Neural crest cell (in vitro differentiated cells): ENCODE measurements around the gene ECHDC3. TPM values are rescaled to one million over a fixed set of nuclear protein-coding genes. Genes with fewer than 3 reads are reported as not detected.

Experiments used
- DNase-seq: peaks from one replicate; pipeline ENCODE4 v3.0.0; 2021; ENCODE audit warnings: low read depth, mixed read lengths, low spot score
- H3K27ac Mint-ChIP-seq: one replicate; pipeline ENCODE4 v1.8.0; 2021; ENCODE audit warnings: mild to moderate bottlenecking, mixed read lengths; ENCODE audit not compliant: unreplicated experiment
- H3K27me3 Mint-ChIP-seq: 2 replicates; pipeline ENCODE4 v1.8.0; 2021; ENCODE audit warnings: low read depth, mild to moderate bottlenecking, mixed read lengths
- H3K36me3 Mint-ChIP-seq: 2 replicates; pipeline ENCODE4 v1.8.0; 2021; ENCODE audit warnings: low read depth, mild to moderate bottlenecking, mixed read lengths
- H3K4me1 Mint-ChIP-seq: 2 replicates; pipeline ENCODE4 v1.8.0; 2021; ENCODE audit warnings: mixed read lengths
- H3K4me3 Mint-ChIP-seq: one replicate; pipeline ENCODE4 v1.8.0; 2021; ENCODE audit warnings: mild to moderate bottlenecking, mixed read lengths
- H3K9me3 Mint-ChIP-seq: 2 replicates; pipeline ENCODE4 v1.8.0; 2021; ENCODE audit warnings: mixed read lengths
- CTCF ChIP-seq: fragments of 200-600 bp; sonication (generic); conservative IDR thresholded peaks from 2 replicates; pipeline ENCODE4 v1.5.0; 2021; ENCODE audit warnings: antibody characterized with exemption, mild to moderate bottlenecking
- total RNA-seq: library from RNA; stranded (reverse); gene quantifications from 2 replicates; pipeline ENCODE4 v1.2.1, GENCODE V29; 2021

ECHDC3 gene
- total RNA-seq, 1 donor from 2014 or later = 5.3 TPM

- Mint-ChIP-seq H3K36me3 (peaks cover 5% of the 10 kb centered on the region), H3K27ac (no peak overlapping the region), H3K27me3 (no peaks in the 10 kb centered on the region), H3K4me3 (no peak overlapping the region), H3K4me1 (no peaks in the 10 kb centered on the region), H3K9me3 (no peaks in the 10 kb centered on the region)
- TF ChIP-seq CTCF = no peak
- DNase-seq = no peak
Measured at GRCh38 chr10:11746883-11747539, 4.8 kb downstream of the ECHDC3 start.

GRCh38 chr10:11748866-11749265, 6.7 kb downstream of the ECHDC3 start:
- Mint-ChIP-seq H3K27ac (no peak overlapping the region), H3K4me1 (peaks cover under 1% of the 10 kb centered on the region), H3K27me3 (no peaks in the 10 kb centered on the region), H3K36me3 (peaks cover 5% of the 10 kb centered on the region), H3K4me3 (no peak overlapping the region), H3K9me3 (no peaks in the 10 kb centered on the region)
- TF ChIP-seq CTCF = no peak
- DNase-seq = no peak

- DNase-seq = no peak
- Mint-ChIP-seq H3K36me3 (no peaks in the 10 kb centered on the region), H3K27me3 (no peaks in the 10 kb centered on the region), H3K4me1 (peaks cover 14% of the 10 kb centered on the region), H3K27ac (no peak overlapping the region), H3K9me3 (no peaks in the 10 kb centered on the region), H3K4me3 (no peak overlapping the region)
- no peak for TF ChIP-seq CTCF
Measured at GRCh38 chr10:11750420-11750819, 8.2 kb downstream of the ECHDC3 start.

GRCh38 chr10:11754173-11754572, 12.0 kb downstream of the ECHDC3 start:
- no peaks in the 10 kb centered on the region for H3K27me3 Mint-ChIP-seq
- no peak for DNase-seq
- H3K27ac Mint-ChIP-seq = no peak overlapping the region
- TF ChIP-seq CTCF = no peak
- H3K4me3 Mint-ChIP-seq = no peak overlapping the region
- H3K36me3 Mint-ChIP-seq = no peaks in the 10 kb centered on the region
- H3K9me3 Mint-ChIP-seq = no peaks in the 10 kb centered on the region
- H3K4me1 Mint-ChIP-seq = peaks cover 25% of the 10 kb centered on the region

- no peak for DNase-seq
- TF ChIP-seq CTCF = no peak
Measured at GRCh38 chr10:11754620-11755019, 12.4 kb downstream of the ECHDC3 start.

More at GRCh38 chr10:11754620-11755019, 12.4 kb downstream of the ECHDC3 start:
- peaks cover 25% of the 10 kb centered on the region for H3K4me1 Mint-ChIP-seq
- no peak overlapping the region for H3K27ac Mint-ChIP-seq
- H3K36me3 Mint-ChIP-seq = no peaks in the 10 kb centered on the region
- H3K4me3 Mint-ChIP-seq = no peak overlapping the region
- no peaks in the 10 kb centered on the region for H3K27me3 Mint-ChIP-seq
- no peaks in the 10 kb centered on the region for H3K9me3 Mint-ChIP-seq
